Gastrocnemius medialis (tissue), 4 donors: ENCODE measurements around the gene ISM2.

Experiments used
- CTCF ChIP-seq, 5 experiments: fragments of 450-650 bp in 3 of 5; fragments of 200-600 bp in 2 of 5; sonication (generic) in 2 of 5; IDR thresholded peaks in 4 of 5; conservative IDR thresholded peaks in 1 of 5; 1 replicate in 4 of 5; 2 replicates in 1 of 5; pipeline ENCODE4 v1.5.1; 2016 to 2019; ENCODE audit warnings: antibody characterized with exemption in 5 of 5, mild to moderate bottlenecking in 3 of 5, moderate library complexity in 3 of 5
- POLR2A ChIP-seq, 2 donors: fragments of 450-650 bp; IDR thresholded peaks; one replicate each; pipeline ENCODE4 v1.6.1; 2017; ENCODE audit warnings: antibody characterized with exemption in 2 of 2, mild to moderate bottlenecking in 2 of 2, moderate library complexity in 2 of 2

- TF ChIP-seq CTCF (IDR thresholded peaks at IDR 0.05 in 4 of 5, conservative IDR thresholded peaks at IDR 0.05 in 1 of 5) (no peak), POLR2A (IDR thresholded peaks at IDR 0.05) (no peak)
These were observed 24.7 kb downstream of the ISM2 start for GRCh38 chr14:77473921-77474320.
